Karpas-422 (cell line): ENCODE results near the gene BDKRB1. TPM values are rescaled to one million over a fixed set of nuclear protein-coding genes. Genes with fewer than 3 reads are reported as not detected.
"Not testable (repeated sequence)": the region's sequence is repeated elsewhere in the genome, so short reads cannot be mapped to it uniquely, and the experiment has no call there.

Experiments
- DNase-seq: peaks from one replicate; pipeline ENCODE4 v3.0.0-alpha.2; 2015
- H2AFZ ChIP-seq: fragments of 200-600 bp; sonication (generic); 2 replicates; pipeline ENCODE4 v1.6.1; 2014; ENCODE audit warnings: antibody characterized with exemption, low read length, mixed read lengths
- H3K27ac ChIP-seq: fragments of 200-600 bp; sonication (generic); 2 replicates; pipeline ENCODE4 v1.5.1; 2014; ENCODE audit warnings: mild to moderate bottlenecking, low read length, moderate library complexity
- H3K27me3 ChIP-seq: fragments of 200-600 bp; sonication (generic); 2 replicates; pipeline ENCODE4 v1.6.1; 2014; ENCODE audit warnings: low read length, mixed read lengths
- H3K36me3 ChIP-seq: fragments of 200-600 bp; sonication (generic); 2 replicates; pipeline ENCODE4 v1.6.1; 2014; ENCODE audit warnings: low read length, mixed read lengths; ENCODE audit not compliant: insufficient read depth
- H3K4me1 ChIP-seq: fragments of 200-600 bp; sonication (generic); 2 replicates; pipeline ENCODE4 v1.6.1; 2014; ENCODE audit warnings: mild to moderate bottlenecking, low read length, mixed read lengths
- H3K4me2 ChIP-seq: fragments of 200-600 bp; sonication (generic); 2 replicates; pipeline ENCODE4 v1.6.1; 2014; ENCODE audit warnings: low read length, low read depth, mild to moderate bottlenecking; ENCODE audit not compliant: poor library complexity, severe bottlenecking
- H3K4me3 ChIP-seq: fragments of 200-600 bp; sonication (generic); 2 replicates; pipeline ENCODE4 v1.5.1; 2014; ENCODE audit warnings: mild to moderate bottlenecking, antibody characterized with exemption, low read length, mixed read lengths
- H3K79me2 ChIP-seq: fragments of 200-600 bp; sonication (generic); 2 replicates; pipeline ENCODE4 v1.6.1; 2014; ENCODE audit warnings: mild to moderate bottlenecking, low read length, mixed read lengths
- H3K9ac ChIP-seq: fragments of 200-600 bp; sonication (generic); 2 replicates; pipeline ENCODE4 v1.6.0; 2014; ENCODE audit warnings: low read length
- H3K9me2 ChIP-seq: fragments of 200-600 bp; sonication (generic), shearing (Covaris generic); replicated peaks from 2 replicates; pipeline ENCODE4 v1.6.0; 2014; ENCODE audit warnings: mild to moderate bottlenecking, low read length, moderate library complexity; ENCODE audit not compliant: insufficient read depth
- H3K9me3 ChIP-seq: fragments of 300-700, 200-600 bp; sonication (generic); 2 replicates; pipeline ENCODE4 v1.6.1; 2014; ENCODE audit warnings: low read length, mixed read lengths
- H4K20me1 ChIP-seq: fragments of 200-600 bp; sonication (generic); 2 replicates; pipeline ENCODE4 v1.6.1; 2014; ENCODE audit warnings: mild to moderate bottlenecking, antibody characterized with exemption, low read length, low read depth; ENCODE audit not compliant: insufficient read depth
- total RNA-seq: library from RNA; depleted of rRNA; stranded (reverse); fragments of >200 nt; shearing (Covaris generic); gene quantifications from 2 replicates; pipeline ENCODE4 v1.2.3, GENCODE V29; 2014; ENCODE audit warnings: low replicate concordance

BDKRB1 gene
- total RNA-seq, 1 experiment from 2014 or later: not detected

DNA sequence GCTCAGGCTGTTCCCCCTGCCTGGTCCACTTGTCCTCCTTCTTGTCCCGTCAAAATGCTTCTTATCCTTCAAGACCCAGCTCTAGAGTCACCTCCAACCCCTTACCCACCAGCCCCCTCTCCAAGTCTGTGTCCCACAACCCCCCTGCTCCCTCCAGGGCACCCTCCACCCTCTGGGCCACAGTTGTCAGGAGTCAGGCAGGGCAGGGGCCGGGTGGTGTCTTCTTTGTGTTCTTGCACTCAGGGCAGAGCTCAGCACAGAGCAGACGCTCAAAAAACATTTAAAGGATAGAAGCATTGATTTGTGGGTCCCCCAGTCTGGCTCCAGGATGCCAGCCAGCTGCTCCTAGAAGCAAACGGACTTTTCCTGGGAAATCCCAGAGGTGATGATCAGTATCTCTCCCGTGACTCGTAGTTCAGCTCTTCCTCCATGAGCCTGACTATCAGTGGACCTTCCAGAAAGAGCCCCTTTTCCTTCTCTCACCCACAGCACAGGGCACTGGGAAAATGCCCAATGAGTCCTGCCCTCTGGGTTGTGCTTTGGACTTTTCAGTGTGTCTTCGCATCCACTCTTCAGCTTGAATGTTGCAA is 17.2 kb upstream of the BDKRB1 start:
- no peak overlapping the region for H3K9ac ChIP-seq
- no peaks in the 10 kb centered on the region for H3K9me2 ChIP-seq
- H2AFZ ChIP-seq: no peak overlapping the region
- no peaks in the 10 kb centered on the region for H3K36me3 ChIP-seq
- no peaks in the 10 kb centered on the region for H3K9me3 ChIP-seq
- H3K79me2 ChIP-seq: no peaks in the 10 kb centered on the region
- no peak overlapping the region for H3K27ac ChIP-seq
- H3K4me1 ChIP-seq: no peaks in the 10 kb centered on the region
- no peaks in the 10 kb centered on the region for H4K20me1 ChIP-seq
- no peaks in the 10 kb centered on the region for H3K27me3 ChIP-seq
- H3K4me3 ChIP-seq: no peak overlapping the region
- H3K4me2 ChIP-seq: no peak overlapping the region
- no peak for DNase-seq

DNA sequence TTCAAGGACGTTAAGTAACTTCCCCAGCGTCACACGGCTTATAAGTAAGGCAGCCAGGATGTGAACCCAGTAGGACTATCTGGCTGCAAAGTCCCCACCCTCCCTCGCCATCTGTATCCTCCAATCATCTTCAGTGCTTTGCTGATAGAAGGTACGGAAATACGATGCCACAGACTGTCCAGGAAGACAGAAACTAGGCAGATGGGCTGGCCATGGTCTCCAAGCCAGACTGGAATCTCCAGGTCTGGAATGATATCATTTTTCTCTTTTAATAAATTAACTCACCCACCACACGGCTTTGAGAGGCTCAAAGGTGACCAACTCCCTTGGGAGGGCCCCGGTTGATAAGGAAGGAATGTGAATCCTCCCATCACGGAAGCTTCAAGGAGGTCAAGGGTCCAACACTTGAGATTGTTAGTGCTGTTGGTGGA is 16.3 kb upstream of the BDKRB1 start:
- Histone ChIP-seq H3K27me3 (no peaks in the 10 kb centered on the region), H2AFZ (no peak overlapping the region), H3K79me2 (no peaks in the 10 kb centered on the region), H3K27ac (no peak overlapping the region), H3K4me2 (no peak overlapping the region), H3K4me1 (no peaks in the 10 kb centered on the region), H4K20me1 (no peaks in the 10 kb centered on the region), H3K9me3 (no peaks in the 10 kb centered on the region), H3K36me3 (no peaks in the 10 kb centered on the region), H3K9me2 (no peaks in the 10 kb centered on the region), H3K9ac (no peak overlapping the region), H3K4me3 (no peak overlapping the region)
- DNase-seq: no peak

DNA sequence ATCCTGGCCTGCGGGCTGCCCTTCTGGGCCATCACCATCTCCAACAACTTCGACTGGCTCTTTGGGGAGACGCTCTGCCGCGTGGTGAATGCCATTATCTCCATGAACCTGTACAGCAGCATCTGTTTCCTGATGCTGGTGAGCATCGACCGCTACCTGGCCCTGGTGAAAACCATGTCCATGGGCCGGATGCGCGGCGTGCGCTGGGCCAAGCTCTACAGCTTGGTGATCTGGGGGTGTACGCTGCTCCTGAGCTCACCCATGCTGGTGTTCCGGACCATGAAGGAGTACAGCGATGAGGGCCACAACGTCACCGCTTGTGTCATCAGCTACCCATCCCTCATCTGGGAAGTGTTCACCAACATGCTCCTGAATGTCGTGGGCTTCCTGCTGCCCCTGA is 15.4 kb upstream of the BDKRB1 start:
- Histone ChIP-seq H3K27ac (no peak overlapping the region), H3K9ac (no peak overlapping the region), H3K27me3 (no peaks in the 10 kb centered on the region), H4K20me1 (no peaks in the 10 kb centered on the region), H3K4me3 (no peak overlapping the region), H3K9me3 (no peaks in the 10 kb centered on the region), H3K4me2 (no peak overlapping the region), H3K4me1 (no peaks in the 10 kb centered on the region), H3K9me2 (no peaks in the 10 kb centered on the region), H3K36me3 (no peaks in the 10 kb centered on the region), H2AFZ (no peak overlapping the region), H3K79me2 (no peaks in the 10 kb centered on the region)
- DNase-seq: no peak

DNA sequence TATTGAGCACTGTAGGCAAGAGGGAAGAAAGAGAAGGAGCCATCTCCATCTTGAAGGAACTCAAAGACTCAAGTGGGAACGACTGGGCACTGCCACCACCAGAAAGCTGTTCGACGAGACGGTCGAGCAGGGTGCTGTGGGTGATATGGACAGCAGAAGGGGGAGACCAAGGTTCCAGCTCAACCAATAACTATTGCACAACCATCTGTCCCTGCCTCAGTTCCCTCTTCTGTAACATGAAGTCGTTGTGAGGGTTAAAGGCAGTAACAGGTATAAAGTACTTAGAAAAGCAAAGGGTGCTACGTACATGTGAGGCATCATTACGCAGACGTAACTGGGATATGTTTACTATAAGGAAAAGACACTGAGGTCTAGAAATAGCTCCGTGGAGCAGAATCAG is 13.9 kb upstream of the BDKRB1 start:
- Histone ChIP-seq H3K36me3 (no peaks in the 10 kb centered on the region), H3K9me2 (no peaks in the 10 kb centered on the region), H2AFZ (no peak overlapping the region), H3K9ac (no peak overlapping the region), H3K27me3 (no peaks in the 10 kb centered on the region), H3K4me3 (no peak overlapping the region), H3K9me3 (no peaks in the 10 kb centered on the region), H3K27ac (no peak overlapping the region), H4K20me1 (no peaks in the 10 kb centered on the region), H3K79me2 (no peaks in the 10 kb centered on the region), H3K4me2 (no peak overlapping the region), H3K4me1 (no peaks in the 10 kb centered on the region)
- DNase-seq: no peak

DNA sequence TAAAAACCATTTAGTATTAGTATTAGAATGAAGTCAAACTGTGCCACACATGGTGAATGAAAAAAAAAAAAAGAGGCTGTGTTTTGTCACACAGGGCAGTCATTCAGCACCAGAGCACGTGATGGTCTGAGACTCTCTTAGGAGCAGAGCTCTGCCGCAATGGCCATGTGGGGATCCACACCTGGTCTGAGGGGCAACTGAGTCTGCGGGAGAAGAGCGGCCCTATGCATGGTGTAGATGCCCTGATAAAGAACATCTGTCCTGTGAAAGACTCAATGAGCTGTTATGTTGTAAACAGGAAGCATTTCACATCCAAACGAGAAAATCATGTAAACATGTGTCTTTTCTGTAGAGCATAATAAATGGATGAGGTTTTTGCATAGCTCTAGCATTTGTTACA is 12.2 kb upstream of the BDKRB1 start:
- Histone ChIP-seq H3K9me2 (no peaks in the 10 kb centered on the region), H3K4me1 (no peaks in the 10 kb centered on the region), H3K36me3 (no peaks in the 10 kb centered on the region), H3K79me2 (no peaks in the 10 kb centered on the region), H3K27me3 (no peaks in the 10 kb centered on the region), H3K9ac (no peak overlapping the region), H3K9me3 (no peaks in the 10 kb centered on the region), H3K27ac (no peak overlapping the region), H3K4me3 (no peak overlapping the region), H2AFZ (no peak overlapping the region), H3K4me2 (no peak overlapping the region), H4K20me1 (no peaks in the 10 kb centered on the region)
- DNase-seq: no peak

DNA sequence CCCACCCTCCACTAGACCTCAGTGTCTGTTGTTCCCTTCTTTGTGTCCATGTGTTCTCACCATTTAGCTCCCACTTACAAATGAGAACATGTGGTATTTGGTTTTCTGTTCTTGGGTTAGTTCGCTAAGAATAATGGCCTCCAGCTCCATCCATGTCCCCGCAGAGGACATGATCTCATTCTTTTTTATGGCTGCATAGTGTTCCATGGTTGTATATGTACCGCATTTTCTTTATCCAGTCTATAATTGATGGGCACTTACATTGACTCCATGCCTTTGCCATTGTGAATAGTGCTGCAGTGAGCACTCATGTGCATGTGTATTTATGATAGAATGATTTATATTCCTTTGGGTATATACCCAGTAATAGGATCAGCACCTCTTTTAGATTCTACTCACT is 10.9 kb upstream of the BDKRB1 start:
- H3K4me1 ChIP-seq, H3K27ac ChIP-seq, DNase-seq, H2AFZ ChIP-seq, H3K79me2 ChIP-seq, H3K36me3 ChIP-seq, H3K4me2 ChIP-seq, H3K9ac ChIP-seq, H3K4me3 ChIP-seq, H3K9me2 ChIP-seq, H3K27me3 ChIP-seq, H4K20me1 ChIP-seq, H3K9me3 ChIP-seq: not testable (repeated sequence)

DNA sequence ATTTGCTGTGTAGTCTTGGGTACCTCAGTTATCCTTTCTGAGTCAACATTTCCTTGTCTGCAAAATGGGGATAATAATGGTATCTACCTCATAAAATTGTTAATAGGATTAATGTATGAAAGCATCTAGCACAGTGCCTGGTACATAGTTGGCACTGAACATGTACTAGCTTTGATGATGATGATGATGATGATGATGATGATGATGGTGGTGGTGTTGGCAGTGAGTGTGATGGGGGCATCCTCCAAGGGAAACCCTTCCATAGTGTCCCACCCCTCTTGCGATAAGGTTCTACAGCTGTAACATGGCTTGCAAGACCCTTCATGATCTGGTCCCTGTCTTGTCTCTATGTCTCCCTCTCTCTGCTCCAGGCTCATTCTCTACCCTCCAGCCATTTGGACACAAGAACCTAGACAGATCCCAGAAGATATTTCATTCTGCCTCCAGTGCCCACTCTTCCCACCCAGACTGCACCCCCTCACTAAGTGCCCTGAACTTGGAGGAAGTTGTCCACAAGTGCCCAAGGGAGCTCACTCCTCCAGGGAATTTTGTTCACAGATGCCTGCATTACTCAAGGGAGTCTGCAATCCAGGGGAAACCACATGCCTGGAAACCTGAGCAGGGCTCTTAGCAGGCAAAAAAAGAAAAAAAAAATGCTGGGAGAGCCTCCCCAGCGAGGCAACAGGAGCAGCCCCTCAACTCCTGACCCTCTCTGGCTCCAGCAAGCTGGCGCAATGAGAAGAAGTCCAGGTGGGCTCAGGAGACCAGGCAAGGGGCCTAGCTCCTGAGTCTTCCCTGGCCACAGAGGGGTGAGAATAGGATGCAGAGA is 10.1 kb upstream of the BDKRB1 start:
- H3K4me3 ChIP-seq: no peak overlapping the region
- H3K36me3 ChIP-seq: no peaks in the 10 kb centered on the region
- H3K4me2 ChIP-seq: no peak overlapping the region
- H3K27ac ChIP-seq: no peak overlapping the region
- H3K9ac ChIP-seq: no peak overlapping the region
- no peaks in the 10 kb centered on the region for H4K20me1 ChIP-seq
- DNase-seq: no peak
- no peaks in the 10 kb centered on the region for H3K9me3 ChIP-seq
- H3K79me2 ChIP-seq: no peaks in the 10 kb centered on the region
- H3K27me3 ChIP-seq: no peaks in the 10 kb centered on the region
- no peak overlapping the region for H2AFZ ChIP-seq
- no peaks in the 10 kb centered on the region for H3K9me2 ChIP-seq
- no peaks in the 10 kb centered on the region for H3K4me1 ChIP-seq

DNA sequence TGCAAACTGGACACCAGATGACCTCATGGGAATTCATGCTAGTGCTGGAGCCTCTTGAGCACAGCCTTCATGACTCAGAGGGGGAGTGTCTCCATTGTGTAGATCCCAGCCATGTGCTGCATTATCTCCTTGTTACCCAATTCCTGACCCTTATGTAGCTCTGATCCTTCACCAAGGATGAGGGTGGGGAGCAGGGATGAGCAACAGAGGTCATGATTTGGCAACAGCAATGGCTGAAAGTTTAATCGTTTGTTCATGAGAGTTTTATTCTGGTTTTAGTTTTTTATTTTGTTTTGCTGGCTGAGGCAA is 9.5 kb upstream of the BDKRB1 start:
- Histone ChIP-seq H3K36me3 (no peaks in the 10 kb centered on the region), H3K79me2 (no peaks in the 10 kb centered on the region), H3K9ac (no peak overlapping the region), H4K20me1 (no peaks in the 10 kb centered on the region), H3K4me1 (no peaks in the 10 kb centered on the region), H3K27me3 (no peaks in the 10 kb centered on the region), H3K9me2 (no peaks in the 10 kb centered on the region), H3K4me3 (no peak overlapping the region), H2AFZ (no peak overlapping the region), H3K4me2 (no peak overlapping the region), H3K9me3 (no peaks in the 10 kb centered on the region), H3K27ac (no peak overlapping the region)
- DNase-seq: no peak
